ENCODE results near the gene RPS3A.

DNA sequence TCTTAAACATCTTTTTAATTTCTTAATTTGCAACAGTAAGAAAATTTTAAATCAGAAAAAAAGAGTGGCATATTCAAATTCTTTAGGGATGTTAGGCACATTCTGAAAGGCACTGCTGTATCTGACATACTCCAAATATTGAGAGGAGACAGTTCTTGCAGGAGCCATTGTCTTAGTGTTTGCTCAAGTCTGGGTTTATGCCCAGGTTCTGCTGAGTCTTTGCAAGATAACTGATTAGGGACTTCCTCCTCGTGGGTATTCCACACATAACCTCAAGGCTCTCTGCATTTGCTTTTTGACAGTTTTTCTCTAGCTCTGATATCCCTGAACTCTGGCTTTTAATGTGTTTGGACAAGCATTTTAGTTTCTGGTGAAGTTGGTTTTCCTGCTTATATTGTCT lies 52.6 kb downstream of the RPS3A start:
- TF ChIP-seq EZH2phosphoT487 (IDR thresholded peaks at IDR 0.05; ENCODE audit: insufficient read depth, low read depth) (no peak), EZH2 (IDR thresholded peaks at IDR 0.05; ENCODE audit: insufficient read depth, poor library complexity, severe bottlenecking) (no peak)
